ENCODE results near the gene YDJC. TPM values are rescaled to one million over a fixed set of nuclear protein-coding genes. Genes with fewer than 3 reads are reported as not detected.

Gene YDJC
- total and polyA plus RNA-seq, 2 experiments from 2014 or later, result 24.1 to 44.5 TPM

- 89% methylated on average over 4 of the region's 4 CpGs for WGBS (ENCODE audit: low lambda C conversion rate, missing lambda C conversion rate)
- Histone ChIP-seq H3K27ac (no peak overlapping the region), H4K20me1 (ENCODE audit: insufficient read depth, poor library complexity, severe bottlenecking) (peaks cover 17% of the 10 kb centered on the region), H3K9me3 (ENCODE audit: low read depth) (no peaks in the 10 kb centered on the region), H2AFZ (no peak overlapping the region), H3K9me2 (replicated peaks; ENCODE audit: insufficient read depth) (no peaks in the 10 kb centered on the region), H3K36me3 (replicated peaks; ENCODE audit: insufficient read depth, low read depth) (no peaks in the 10 kb centered on the region), H3K27me3 (no peaks in the 10 kb centered on the region), H3K4me1 (ENCODE audit: insufficient read depth) (peaks cover 2% of the 10 kb centered on the region), H3K79me2 (peaks cover 22% of the 10 kb centered on the region), H3K4me3 (no peak overlapping the region), H3K4me2 (no peak overlapping the region)
- no peak for DNase-seq (ENCODE audit: low spot score)
- TF ChIP-seq, protein P1, sequence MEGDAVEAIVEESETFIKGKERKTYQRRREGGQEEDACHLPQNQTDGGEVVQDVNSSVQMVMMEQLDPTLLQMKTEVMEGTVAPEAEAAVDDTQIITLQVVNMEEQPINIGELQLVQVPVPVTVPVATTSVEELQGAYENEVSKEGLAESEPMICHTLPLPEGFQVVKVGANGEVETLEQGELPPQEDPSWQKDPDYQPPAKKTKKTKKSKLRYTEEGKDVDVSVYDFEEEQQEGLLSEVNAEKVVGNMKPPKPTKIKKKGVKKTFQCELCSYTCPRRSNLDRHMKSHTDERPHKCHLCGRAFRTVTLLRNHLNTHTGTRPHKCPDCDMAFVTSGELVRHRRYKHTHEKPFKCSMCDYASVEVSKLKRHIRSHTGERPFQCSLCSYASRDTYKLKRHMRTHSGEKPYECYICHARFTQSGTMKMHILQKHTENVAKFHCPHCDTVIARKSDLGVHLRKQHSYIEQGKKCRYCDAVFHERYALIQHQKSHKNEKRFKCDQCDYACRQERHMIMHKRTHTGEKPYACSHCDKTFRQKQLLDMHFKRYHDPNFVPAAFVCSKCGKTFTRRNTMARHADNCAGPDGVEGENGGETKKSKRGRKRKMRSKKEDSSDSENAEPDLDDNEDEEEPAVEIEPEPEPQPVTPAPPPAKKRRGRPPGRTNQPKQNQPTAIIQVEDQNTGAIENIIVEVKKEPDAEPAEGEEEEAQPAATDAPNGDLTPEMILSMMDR (IDR thresholded peaks at IDR 0.05; ENCODE audit: poor library complexity), result no peak
- TF ChIP-seq EZH2 (IDR thresholded peaks at IDR 0.05; ENCODE audit: borderline replicate concordance), result no peak
- no peak for TF ChIP-seq EZH2phosphoT487 (IDR thresholded peaks at IDR 0.05; ENCODE audit: low read depth, severe bottlenecking, unreplicated experiment)
These were observed 1.2 kb upstream of the YDJC start for GRCh38 chr22:21631025-21631424.

- Histone ChIP-seq H3K27me3 (no peaks in the 10 kb centered on the region), H3K79me2 (peaks cover 38% of the 10 kb centered on the region), H3K36me3 (replicated peaks; ENCODE audit: insufficient read depth, low read depth) (no peaks in the 10 kb centered on the region), H3K27ac (no peak overlapping the region), H3K4me2 (peak overlapping the region; percentile 85), H3K9me2 (replicated peaks; ENCODE audit: insufficient read depth) (no peaks in the 10 kb centered on the region), H3K9me3 (ENCODE audit: low read depth) (no peaks in the 10 kb centered on the region), H3K4me3 (no peak overlapping the region), H4K20me1 (ENCODE audit: insufficient read depth, poor library complexity, severe bottlenecking) (peaks cover 36% of the 10 kb centered on the region), H3K4me1 (ENCODE audit: insufficient read depth) (peaks cover 2% of the 10 kb centered on the region), H2AFZ (no peak overlapping the region)
- no peak for DNase-seq (ENCODE audit: low spot score)
- WGBS (ENCODE audit: low lambda C conversion rate, missing lambda C conversion rate), result 94% methylated on average over 53 of the region's 74 CpGs
- TF ChIP-seq EZH2phosphoT487 (IDR thresholded peaks at IDR 0.05; ENCODE audit: low read depth, severe bottlenecking, unreplicated experiment) (no peak), EZH2 (IDR thresholded peaks at IDR 0.05; ENCODE audit: borderline replicate concordance) (no peak)
- TF ChIP-seq, protein P1 (IDR thresholded peaks at IDR 0.05; ENCODE audit: poor library complexity), result no peak
These were observed 1.2 kb downstream of the YDJC start for GRCh38 chr22:21628386-21629254.

DNA sequence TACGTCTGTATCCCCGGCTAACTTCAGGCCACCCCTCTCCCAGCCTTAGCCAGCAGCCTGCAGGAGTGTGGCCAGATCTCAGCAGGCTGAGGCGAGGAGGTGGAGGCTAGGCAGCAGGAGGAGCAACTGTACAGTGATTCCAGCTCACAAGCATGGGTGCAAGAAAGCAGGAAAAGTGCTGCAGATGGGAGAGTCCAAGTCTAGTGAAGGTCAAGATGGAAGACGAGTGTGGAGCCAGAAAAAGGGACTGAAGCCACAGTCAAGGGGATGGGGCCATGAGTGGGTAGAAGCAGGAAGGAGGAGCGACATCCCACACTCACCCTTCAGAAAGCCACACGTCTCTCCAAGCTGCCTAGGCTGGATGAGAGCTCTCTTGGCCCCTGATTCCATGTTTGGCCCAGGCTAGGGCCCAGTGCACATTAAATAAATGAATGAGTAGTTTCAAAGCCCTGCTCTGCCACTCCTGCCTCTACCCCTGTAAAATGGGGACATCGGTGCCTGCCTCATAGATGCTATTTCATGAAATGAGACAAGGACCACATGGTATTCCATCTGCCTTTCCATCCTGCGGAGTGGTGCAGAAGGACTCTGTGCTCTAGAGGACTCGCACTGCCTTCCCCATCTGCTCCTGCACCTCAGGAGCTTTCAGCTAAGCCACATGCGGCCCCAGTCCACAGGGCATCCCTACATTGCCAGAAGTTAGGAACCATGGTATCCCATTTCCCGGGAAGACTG is 2.9 kb downstream of the YDJC start:
- Histone ChIP-seq H3K36me3 (replicated peaks; ENCODE audit: insufficient read depth, low read depth) (no peaks in the 10 kb centered on the region), H3K27ac (no peak overlapping the region), H3K27me3 (no peaks in the 10 kb centered on the region), H2AFZ (no peak overlapping the region), H4K20me1 (ENCODE audit: insufficient read depth, poor library complexity, severe bottlenecking) (peaks cover 51% of the 10 kb centered on the region), H3K4me1 (ENCODE audit: insufficient read depth) (peaks cover 2% of the 10 kb centered on the region), H3K9me3 (ENCODE audit: low read depth) (no peaks in the 10 kb centered on the region), H3K79me2 (peaks cover 55% of the 10 kb centered on the region), H3K4me2 (no peak overlapping the region), H3K4me3 (no peak overlapping the region), H3K9me2 (replicated peaks; ENCODE audit: insufficient read depth) (no peaks in the 10 kb centered on the region)
- TF ChIP-seq EZH2phosphoT487 (IDR thresholded peaks at IDR 0.05; ENCODE audit: low read depth, severe bottlenecking, unreplicated experiment) (no peak), EZH2 (IDR thresholded peaks at IDR 0.05; ENCODE audit: borderline replicate concordance) (no peak)
- TF ChIP-seq, protein P1 (IDR thresholded peaks at IDR 0.05; ENCODE audit: poor library complexity), result no peak
- DNase-seq (ENCODE audit: low spot score), result no peak
- 94% methylated on average over 11 of the region's 11 CpGs for WGBS (ENCODE audit: low lambda C conversion rate, missing lambda C conversion rate)
